ENCODE results near the gene TMPRSS3. TPM values are rescaled to one million over a fixed set of nuclear protein-coding genes. Genes with fewer than 3 reads are reported as not detected.
A peak's percentile ranks its signal among the peaks of the same experiment; 100 is the strongest.

The TMPRSS3 gene
- total and polyA plus RNA-seq, 9 of the 15 experiments (the other 6 are each of a cell fraction or from before 2014, with no cell fraction given) = 0.07 TPM; not detected in 8

DNA sequence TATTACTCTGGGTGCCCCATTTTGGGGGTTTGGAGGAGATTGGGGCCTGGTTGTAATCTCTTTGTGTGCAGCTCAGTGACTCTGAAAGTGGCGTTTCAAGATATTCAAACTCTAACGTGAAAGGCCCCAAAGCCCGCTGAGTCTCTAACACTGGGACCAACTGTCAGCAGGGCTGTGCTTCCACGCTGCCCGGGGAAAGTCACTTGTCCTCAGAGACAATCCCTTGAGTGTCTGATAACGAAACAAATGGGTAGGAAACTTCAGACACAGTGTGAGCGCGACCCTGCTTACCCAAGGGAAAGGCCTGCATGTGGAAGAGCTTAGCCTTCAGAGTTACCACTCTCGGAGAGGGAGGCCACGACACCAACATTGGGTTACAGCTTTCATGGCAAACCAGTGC lies 8.7 kb upstream of the TMPRSS3 start:
- FAIRE-seq (peak; percentile 37), ATAC-seq (peak; percentile 18), DNase-seq (ENCODE audit: extremely low read depth in 1 of 4, low spot score in 3 of 4) (peak in 2 of 4 experiments; percentile 36 to 40)
- CTCF ChIA-PET (ENCODE audit: low intra/inter-chr PET ratio) = no interaction called here
- H3K9me3 ChIP-seq (replicated peaks; ENCODE audit: control insufficient read depth, insufficient read depth, low read depth, low read length) = no peaks in the 10 kb centered on the region
- no peaks in the 10 kb centered on the region for H3K9me1 ChIP-seq (ENCODE audit: control insufficient read depth, insufficient read depth, low read length)
- TF ChIP-seq BCOR (IDR thresholded peaks at IDR 0.05) (no peak), FOXJ2 (tag; IDR thresholded peaks at IDR 0.05) (no peak), ZNF282 (CRISPR knock-in tag; IDR thresholded peaks at IDR 0.05) (no peak), ZFP1 (CRISPR knock-in tag; IDR thresholded peaks at IDR 0.05) (no peak), TAF7 (tag; IDR thresholded peaks at IDR 0.05) (no peak), PYGO2 (tag; IDR thresholded peaks at IDR 0.05) (no peak), SMC3 (conservative IDR thresholded peaks at IDR 0.05; ENCODE audit: insufficient read depth, low read depth, low read length) (no peak)
- TF ChIP-seq, protein P1, sequence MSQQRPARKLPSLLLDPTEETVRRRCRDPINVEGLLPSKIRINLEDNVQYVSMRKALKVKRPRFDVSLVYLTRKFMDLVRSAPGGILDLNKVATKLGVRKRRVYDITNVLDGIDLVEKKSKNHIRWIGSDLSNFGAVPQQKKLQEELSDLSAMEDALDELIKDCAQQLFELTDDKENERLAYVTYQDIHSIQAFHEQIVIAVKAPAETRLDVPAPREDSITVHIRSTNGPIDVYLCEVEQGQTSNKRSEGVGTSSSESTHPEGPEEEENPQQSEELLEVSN (IDR thresholded peaks at IDR 0.05; ENCODE audit: borderline replicate concordance in 1 of 2, extremely low read depth in 1 of 2, insufficient read depth in 1 of 2, insufficient read length in 1 of 2, low read depth in 1 of 2, low read length in 1 of 2, poor library complexity in 1 of 2, severe bottlenecking in 1 of 2) = peak in 1 of 2 experiments; percentile 12
- H2AFZ ChIP-seq (ENCODE audit: low read depth, low read length) = peak overlapping the region; percentile 67
- no peaks in the 10 kb centered on the region for H3K36me3 ChIP-seq (ENCODE audit: control insufficient read depth, insufficient read depth, low read length)
- H3K4me3 ChIP-seq = no peak overlapping the region; the same call in 1 of the 2 replicates
- peak overlapping the region; percentile 42 for H3K4me2 ChIP-seq (ENCODE audit: insufficient read depth, low read length)
- no peaks in the 10 kb centered on the region; the same call in 1 of the 2 replicates for H4K20me1 ChIP-seq (replicated peaks; ENCODE audit: control insufficient read depth, insufficient read depth, low read length)
- H3K9ac ChIP-seq (ENCODE audit: insufficient read depth in 1 of 2, low read depth in 2 of 2, low read length in 2 of 2) = peak overlapping the region; percentile 46 to 50; a peak in 3 of 4 replicates
- no TSS peak for BruUV-seq (replicated peaks)
- H3K79me2 ChIP-seq (ENCODE audit: control insufficient read depth, insufficient read depth, low read length) = no peaks in the 10 kb centered on the region
- peak overlapping the region; percentile 49 for H3K27ac ChIP-seq (ENCODE audit: extremely low read depth, low read depth, low read length)
- in situ Hi-C loops (cut with MboI) (no loop called here), intact Hi-C loops (cut with micrococcal nuclease) (no loop called here)
- H3K27me3 ChIP-seq (ENCODE audit: control insufficient read depth in 2 of 2, insufficient read depth in 2 of 2, low read length in 2 of 2) = no peaks in the 10 kb centered on the region
- 35% methylated on average over 10 of the region's 10 CpGs for WGBS (ENCODE audit: insufficient coverage, low coverage, missing lambda C conversion rate)
- peaks cover 35 to 36% of the 10 kb centered on the region in 2 experiments for H3K4me1 ChIP-seq (replicated peaks in 1 of 2; ENCODE audit: control insufficient read depth in 2 of 2, insufficient read depth in 2 of 2, low read length in 2 of 2)
- POLR2A ChIA-PET = interaction anchor here (0.7 to 2.4 kb wide), 3 partner anchors 12 to 122 kb away, joined by 3 to 13 read pairs (median 3); no protein-coding TSS in a partner anchor
